Measurements from ENCODE around the gene NPAT.

NPAT gene

GRCh38 chr11:108222574-108223347 lies at the start of gene NPAT, which contains the start of gene ATM:
Gene NPAT, minus strand, starts transcription at chr11:108222638. Its CDS starts 102 bp downstream, at chr11:108222536.
Gene ATM, plus strand, starts transcription at chr11:108223067. Its CDS starts 4,558 bp downstream, at chr11:108227625.
- DNase-seq: peak; percentile 97

GRCh38 chr11:108269583-108269982 lies 47.1 kb upstream of the NPAT start:
- DNase-seq: no peak

DNA sequence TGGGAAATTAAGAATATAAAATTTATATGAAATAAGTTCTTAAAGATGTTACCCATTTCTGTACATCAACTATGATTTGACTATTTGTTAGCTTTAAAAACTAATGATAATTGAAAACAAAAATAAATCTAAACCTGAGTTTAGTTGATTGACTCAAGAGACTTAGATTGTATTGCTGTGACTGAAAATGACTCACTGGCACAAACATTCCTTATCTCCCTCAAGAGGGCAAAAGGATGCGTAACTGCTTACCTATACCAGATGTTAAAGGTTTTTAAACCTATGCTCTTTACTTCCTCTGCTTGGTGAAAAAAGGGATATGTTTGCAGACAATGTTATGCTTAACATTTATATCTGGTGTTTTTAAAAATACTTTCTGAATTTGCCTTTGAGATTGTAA lies 30.7 kb upstream of the NPAT start:
- no peak for DNase-seq

DNA sequence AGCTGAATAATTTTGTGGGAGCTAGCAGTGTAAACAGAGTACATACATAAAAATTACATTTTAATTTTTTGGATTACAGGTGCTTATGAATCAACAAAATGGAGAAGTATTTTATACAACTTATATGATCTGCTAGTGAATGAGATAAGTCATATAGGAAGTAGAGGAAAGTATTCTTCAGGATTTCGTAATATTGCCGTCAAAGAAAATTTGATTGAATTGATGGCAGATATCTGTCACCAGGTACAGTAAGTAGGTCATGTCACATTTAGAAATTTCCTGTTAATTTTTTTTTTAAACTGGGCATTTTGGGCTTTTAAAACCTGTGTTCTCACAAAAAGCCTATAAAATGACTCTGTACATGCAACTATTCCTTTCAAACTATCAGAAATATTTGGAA lies 24.4 kb upstream of the NPAT start:
- no peak for DNase-seq

- no peak for DNase-seq
Observed at GRCh38 chr11:108246308-108246707, 23.9 kb upstream of the NPAT start.

DNA sequence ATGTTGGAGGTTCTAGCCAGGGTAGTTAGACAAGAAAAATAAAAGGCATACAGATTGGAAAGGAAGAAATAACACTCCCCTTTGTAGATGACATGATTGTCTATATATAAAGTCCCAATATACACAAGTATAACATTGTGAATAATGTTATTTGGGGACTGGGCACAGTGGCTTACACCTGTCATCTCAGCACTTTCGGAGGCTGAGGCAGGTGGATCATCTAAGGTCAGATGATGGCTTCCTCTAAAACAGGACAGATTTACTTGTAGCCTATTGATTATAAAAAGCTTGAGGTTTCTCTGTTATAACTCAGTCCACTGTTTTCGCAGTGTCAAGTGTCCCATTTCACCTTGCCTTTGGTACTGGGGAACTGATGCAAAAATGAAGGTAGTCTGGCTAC lies 20.0 kb upstream of the NPAT start:
- DNase-seq: no peak

DNA sequence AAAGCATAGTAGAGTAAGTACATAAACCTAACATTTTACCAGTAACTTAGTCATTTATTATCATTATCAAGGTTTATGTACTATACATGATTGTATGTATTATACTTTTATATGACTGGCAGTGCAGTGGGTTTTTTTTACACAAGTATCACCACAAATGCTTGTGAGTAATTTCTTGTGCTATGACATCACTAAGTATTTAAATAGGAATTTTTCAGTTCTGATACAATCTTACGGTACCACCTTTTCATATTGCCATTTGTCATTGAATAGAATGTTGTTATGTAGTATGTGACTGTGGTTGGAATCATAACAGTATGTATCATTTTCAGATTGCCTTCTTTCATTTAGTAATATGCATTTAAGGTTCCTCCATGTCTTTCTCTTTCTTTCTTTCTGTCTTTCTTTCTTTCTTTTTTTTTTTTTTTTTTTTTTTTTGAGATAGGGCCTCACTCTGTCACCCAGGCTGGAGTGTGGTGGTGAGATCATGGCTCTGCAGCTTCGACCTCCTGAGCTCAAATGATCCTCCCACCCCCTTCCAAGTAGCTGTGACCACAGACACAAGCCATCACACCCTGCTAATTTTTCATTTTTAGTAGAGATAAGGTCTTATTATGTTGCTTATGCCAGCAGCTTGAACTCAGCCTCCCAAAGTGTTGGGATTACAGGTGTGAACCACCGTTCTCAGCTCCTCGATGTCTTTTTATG lies 19.0 kb upstream of the NPAT start:
- DNase-seq: no peak

DNA sequence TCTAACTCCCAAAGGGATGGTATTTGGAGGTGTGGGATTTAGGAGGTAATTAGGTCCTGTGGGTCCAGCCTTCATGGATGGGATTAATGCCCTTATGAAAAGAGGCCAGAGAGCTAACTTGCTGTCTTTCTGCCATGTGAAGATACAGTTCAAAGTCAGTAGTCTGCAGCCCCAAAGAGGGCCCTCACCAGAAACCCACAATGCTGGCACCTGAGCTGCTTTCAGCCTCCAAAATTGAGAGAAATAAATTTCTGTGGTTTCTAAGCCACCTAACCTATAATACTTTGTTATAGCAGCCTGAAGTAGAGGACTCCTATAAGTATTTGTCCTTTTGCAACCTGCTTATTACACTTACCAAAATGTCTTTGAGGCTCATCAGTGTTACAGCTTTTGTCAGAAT lies 16.6 kb upstream of the NPAT start:
- DNase-seq: no peak

GRCh38 chr11:108237058-108237481 lies 14.6 kb upstream of the NPAT start:
- no peak for DNase-seq

DNA sequence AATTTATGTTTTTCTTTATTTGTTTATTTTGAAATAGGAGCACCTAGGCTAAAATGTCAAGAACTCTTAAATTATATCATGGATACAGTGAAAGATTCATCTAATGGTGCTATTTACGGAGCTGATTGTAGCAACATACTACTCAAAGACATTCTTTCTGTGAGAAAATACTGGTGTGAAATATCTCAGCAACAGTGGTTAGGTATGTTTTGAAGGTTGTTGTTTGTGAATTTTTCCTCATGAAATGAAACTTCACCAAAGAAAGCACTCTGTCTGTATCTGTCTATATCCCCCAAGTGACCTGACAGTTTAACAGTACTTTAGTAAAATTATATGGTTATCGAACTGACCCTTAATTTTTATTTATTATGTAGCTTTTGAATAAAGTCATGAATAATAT lies 13.2 kb upstream of the NPAT start:
- DNase-seq: no peak

GRCh38 chr11:108235192-108235591 lies 12.8 kb upstream of the NPAT start:
- DNase-seq: no peak

DNA sequence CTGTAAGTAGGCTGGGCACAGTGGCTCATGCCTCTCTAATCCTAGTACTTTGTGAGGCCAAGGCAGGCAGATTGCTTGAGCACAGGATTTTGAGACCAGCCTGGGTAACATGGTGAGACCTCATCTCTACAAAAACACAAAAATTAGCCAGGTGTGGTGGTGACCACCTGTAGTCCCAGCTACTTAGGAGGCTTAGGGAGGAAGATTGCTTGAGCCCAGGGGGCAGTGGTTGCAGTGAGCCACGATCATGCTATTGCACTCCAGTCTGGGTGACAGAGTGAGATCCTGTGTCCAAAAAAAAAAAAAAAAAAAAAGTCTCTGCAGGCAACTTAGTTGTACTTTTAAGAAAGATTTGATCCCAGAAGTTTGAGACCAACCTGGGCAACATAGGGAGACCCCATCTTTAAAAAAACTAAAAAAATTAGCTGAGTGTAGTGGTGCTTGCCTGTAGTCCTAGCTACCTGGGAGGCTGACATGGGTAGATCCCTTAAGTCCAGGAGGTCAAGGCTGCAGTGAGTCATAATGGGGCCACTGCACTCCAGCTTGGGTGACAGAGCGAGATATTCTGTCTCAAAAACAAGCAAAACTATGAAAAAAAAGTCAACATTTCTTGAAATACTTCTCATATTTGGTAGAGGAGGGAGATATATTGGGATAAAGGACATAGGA lies 11.0 kb upstream of the NPAT start:
- no peak for DNase-seq

GRCh38 chr11:108228251-108228650 lies 5.8 kb upstream of the NPAT start:
- no peak for DNase-seq

- no peak for DNase-seq
Observed at GRCh38 chr11:108226036-108226435, 3.6 kb upstream of the NPAT start.

DNA sequence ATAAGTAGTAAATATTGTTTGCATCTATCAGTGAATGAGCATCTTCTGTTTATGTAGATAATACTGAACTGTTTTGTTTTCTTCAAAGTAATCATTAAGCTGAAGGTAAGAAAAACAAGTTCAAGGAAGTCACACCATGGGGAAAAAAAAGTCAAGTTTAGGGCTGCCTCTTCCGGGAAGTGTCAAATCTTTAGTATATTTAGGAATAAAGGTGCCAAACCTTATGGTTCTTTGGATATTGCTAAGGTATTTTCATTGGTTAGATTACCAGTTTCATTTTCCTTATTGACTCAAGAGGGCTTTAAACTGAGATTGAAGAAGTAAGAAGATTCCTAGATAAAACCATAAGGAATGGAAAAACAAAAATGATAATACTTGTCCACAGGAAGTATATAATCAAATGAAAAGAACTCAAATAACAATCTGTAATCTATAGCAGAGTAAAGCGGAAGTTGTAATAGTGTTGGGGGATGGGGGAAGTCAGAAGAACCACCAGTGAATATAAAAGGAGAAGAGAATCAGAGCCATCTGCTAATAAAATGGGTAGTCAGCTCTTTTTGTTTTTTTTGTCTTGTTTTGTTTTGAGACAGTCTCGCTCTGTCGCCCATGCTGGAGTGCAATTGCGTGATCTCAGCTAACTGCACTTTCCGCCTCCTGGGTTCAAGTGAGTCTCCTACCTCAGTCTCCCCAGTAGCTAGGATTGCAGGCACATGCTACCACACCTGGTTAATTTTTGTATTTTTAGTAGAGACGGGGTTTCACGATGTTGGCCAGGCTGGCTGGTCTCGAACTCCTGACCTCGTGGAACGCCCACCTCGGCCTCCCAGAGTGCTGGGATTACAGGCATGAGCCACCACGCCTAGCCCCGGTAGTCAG lies 2.7 kb upstream of the NPAT start:
- no peak for DNase-seq

DNA sequence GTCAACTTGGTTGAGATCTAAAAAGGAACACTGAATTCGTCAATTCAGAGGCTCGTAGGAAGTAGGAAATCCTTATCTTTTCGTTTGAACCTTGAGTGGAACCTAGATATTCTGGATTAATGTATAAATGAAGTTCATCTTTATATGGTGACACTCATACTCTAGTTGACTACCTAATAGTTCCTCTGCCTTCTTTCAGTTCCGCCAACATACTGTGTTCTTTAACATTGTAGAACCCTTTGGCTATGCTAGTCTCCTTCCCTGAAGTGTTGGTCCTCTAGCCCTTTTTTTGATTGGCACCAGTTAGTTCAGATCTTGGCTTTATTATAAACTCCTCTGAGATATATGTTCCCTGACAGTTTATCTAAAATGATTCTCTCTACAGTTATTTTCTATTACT lies 1.9 kb upstream of the NPAT start:
- no peak for DNase-seq

- DNase-seq: no peak
Observed at GRCh38 chr11:108223348-108224149, 1.1 kb upstream of the NPAT start.

DNA sequence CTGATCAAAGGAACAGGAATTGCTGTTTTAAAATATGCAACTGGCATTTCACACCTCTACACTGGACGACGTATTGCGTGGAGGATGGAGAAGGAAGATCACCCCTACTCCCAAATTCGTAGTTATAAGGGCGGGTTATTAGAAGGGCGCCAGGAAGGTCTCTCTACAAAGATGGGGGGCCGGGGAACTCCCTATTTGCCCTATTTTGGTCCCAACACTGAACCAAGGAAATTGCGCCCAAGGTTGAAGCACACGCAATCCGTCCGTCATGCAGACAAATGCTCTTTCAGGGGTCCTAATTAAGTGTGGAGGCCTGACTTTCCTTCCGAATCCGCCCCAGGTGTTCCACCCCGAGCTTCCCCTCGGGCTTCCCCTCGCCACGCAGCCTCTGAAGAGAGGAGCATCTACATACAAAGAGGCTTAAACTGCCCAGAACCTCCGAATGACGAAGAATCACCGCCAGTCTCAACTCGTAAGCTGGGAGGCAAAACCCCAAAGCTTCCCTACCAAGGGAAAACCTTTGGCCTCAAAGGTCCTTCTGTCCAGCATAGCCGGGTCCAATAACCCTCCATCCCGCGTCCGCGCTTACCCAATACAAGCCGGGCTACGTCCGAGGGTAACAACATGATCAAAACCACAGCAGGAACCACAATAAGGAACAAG lies 396 bp downstream of the NPAT start:
- DNase-seq: no peak

DNA sequence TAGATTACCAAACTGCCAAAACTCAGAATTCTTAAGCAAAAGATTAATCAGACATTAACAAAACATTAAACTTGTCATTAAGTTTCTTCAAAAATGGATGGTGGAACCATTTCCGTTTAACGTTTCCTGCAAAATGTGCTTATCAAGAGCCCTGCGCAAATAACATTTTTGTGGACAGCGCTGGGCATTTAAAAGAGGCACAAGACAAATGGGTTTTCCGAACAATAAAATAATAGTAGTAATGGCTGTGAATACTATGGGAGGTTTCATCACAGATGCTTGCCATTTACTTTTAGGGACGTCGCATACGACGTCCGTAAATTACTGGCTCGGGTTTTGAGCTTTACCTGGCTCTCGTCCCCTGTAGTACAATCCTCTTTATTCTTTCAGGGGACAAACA lies 1.1 kb downstream of the NPAT start:
- no peak for DNase-seq

GRCh38 chr11:108220721-108221336 lies 1.6 kb downstream of the NPAT start:
- DNase-seq: no peak

Measured in NCI-H510A (cell line).